ENCODE measurements around the gene CDK12. TPM values are rescaled to one million over a fixed set of nuclear protein-coding genes. Genes with fewer than 3 reads are reported as not detected.
A peak's percentile ranks its signal among the peaks of the same experiment; 100 is the strongest.
"Not testable (repeated sequence)": the region's sequence is repeated elsewhere in the genome, so short reads cannot be mapped to it uniquely, and the experiment has no call there.

CDK12 gene
- total RNA-seq, 1 donor from 2014 or later, result 27.0 TPM

GRCh38 chr17:39487946-39488345 is 26.7 kb downstream of the CDK12 start:
- ATAC-seq (no peak), DNase-seq (ENCODE audit: low spot score) (no peak)

GRCh38 chr17:39496921-39497320 is 35.6 kb downstream of the CDK12 start:
- ATAC-seq; DNase-seq (ENCODE audit: low spot score): not testable (repeated sequence)

GRCh38 chr17:39507511-39507910 is 46.2 kb downstream of the CDK12 start:
- DNase-seq (ENCODE audit: low spot score) (no peak), ATAC-seq (no peak)

- no peak for DNase-seq (ENCODE audit: low spot score)
These were observed 47.7 kb downstream of the CDK12 start for GRCh38 chr17:39508987-39509386.

GRCh38 chr17:39513309-39513708 is 52.0 kb downstream of the CDK12 start:
- ATAC-seq, result no peak
- no peak for DNase-seq (ENCODE audit: low spot score)

More at GRCh38 chr17:39508987-39509386, 47.7 kb downstream of the CDK12 start:
- no peak for ATAC-seq

GRCh38 chr17:39513915-39514314 is 52.6 kb downstream of the CDK12 start:
- DNase-seq (ENCODE audit: low spot score), result no peak
- ATAC-seq, result no peak

GRCh38 chr17:39517224-39517623 is 55.9 kb downstream of the CDK12 start:
- no peak for ATAC-seq

GRCh38 chr17:39525801-39526506 is 64.7 kb downstream of the CDK12 start:
- no peak for ATAC-seq

More at GRCh38 chr17:39517224-39517623, 55.9 kb downstream of the CDK12 start:
- DNase-seq (ENCODE audit: low spot score), result no peak

GRCh38 chr17:39527220-39527813 is 66.0 kb downstream of the CDK12 start:
- DNase-seq (ENCODE audit: low spot score) (no peak), ATAC-seq (peak; percentile 79)

More at GRCh38 chr17:39525801-39526506, 64.7 kb downstream of the CDK12 start:
- DNase-seq (ENCODE audit: low spot score), result no peak

- DNase-seq (ENCODE audit: low spot score), result no peak
- no peak for ATAC-seq
These were observed 68.2 kb downstream of the CDK12 start for GRCh38 chr17:39529455-39529854.

GRCh38 chr17:39530513-39530912 is 69.2 kb downstream of the CDK12 start:
- DNase-seq (ENCODE audit: low spot score) (no peak), ATAC-seq (no peak)

GRCh38 chr17:39531252-39531651 is 70.0 kb downstream of the CDK12 start:
- DNase-seq (ENCODE audit: low spot score), result peak; percentile 34
- peak; percentile 33 for ATAC-seq

GRCh38 chr17:39533891-39534290 is 72.6 kb downstream of the CDK12 start:
- no peak for ATAC-seq

GRCh38 chr17:39534768-39535405 is 73.6 kb downstream of the CDK12 start:
- ATAC-seq (no peak), DNase-seq (ENCODE audit: low spot score) (no peak)

More at GRCh38 chr17:39533891-39534290, 72.6 kb downstream of the CDK12 start:
- no peak for DNase-seq (ENCODE audit: low spot score)

- DNase-seq (ENCODE audit: low spot score) (no peak), ATAC-seq (no peak)
These were observed 75.2 kb downstream of the CDK12 start for GRCh38 chr17:39536468-39536867.

- DNase-seq (ENCODE audit: low spot score); ATAC-seq: not testable (repeated sequence)
These were observed 76.1 kb downstream of the CDK12 start for GRCh38 chr17:39537364-39537763.

- no peak for DNase-seq (ENCODE audit: low spot score)
These were observed 77.6 kb downstream of the CDK12 start for GRCh38 chr17:39538866-39539265.

GRCh38 chr17:39540611-39541010 is 79.3 kb downstream of the CDK12 start:
- ATAC-seq, result no peak

More at GRCh38 chr17:39538866-39539265, 77.6 kb downstream of the CDK12 start:
- ATAC-seq, result no peak

GRCh38 chr17:39541652-39542051 is 80.4 kb downstream of the CDK12 start:
- ATAC-seq, result no peak
- DNase-seq (ENCODE audit: low spot score), result peak; percentile 34

More at GRCh38 chr17:39540611-39541010, 79.3 kb downstream of the CDK12 start:
- DNase-seq (ENCODE audit: low spot score), result peak; percentile 21

- DNase-seq (ENCODE audit: low spot score) (peak; percentile 11), ATAC-seq (no peak)
These were observed 81.9 kb downstream of the CDK12 start for GRCh38 chr17:39543176-39543575.

- ATAC-seq, result peak; percentile 73
- DNase-seq (ENCODE audit: low spot score), result no peak
These were observed 82.4 kb downstream of the CDK12 start for GRCh38 chr17:39543664-39544063.

GRCh38 chr17:39544361-39544760 is 83.1 kb downstream of the CDK12 start:
- not testable (repeated sequence) for ATAC-seq; DNase-seq (ENCODE audit: low spot score)

All from left lobe of liver (tissue), 2 donors.